GM12874 (cell line): ENCODE measurements around the gene CLASP1.

Experiments
- CTCF ChIP-seq: IDR thresholded peaks from 2 replicates; pipeline ENCODE4 v1.5.1; 2011; ENCODE audit warnings: low read depth, mild to moderate bottlenecking, control low read depth, low read length, moderate library complexity; ENCODE audit not compliant: insufficient read depth

CLASP1 gene

GRCh38 chr2:121345887-121346286 is 303.4 kb downstream of the CLASP1 start:
- no peak for TF ChIP-seq CTCF

GRCh38 chr2:121345101-121345500 is 304.2 kb downstream of the CLASP1 start:
- no peak for TF ChIP-seq CTCF

GRCh38 chr2:121343191-121343590 is 306.1 kb downstream of the CLASP1 start:
- no peak for TF ChIP-seq CTCF

GRCh38 chr2:121342751-121343150 is 306.5 kb downstream of the CLASP1 start:
- no peak for TF ChIP-seq CTCF

GRCh38 chr2:121340926-121341325 is 308.3 kb downstream of the CLASP1 start:
- TF ChIP-seq CTCF: no peak

- no peak for TF ChIP-seq CTCF
Measured at GRCh38 chr2:121338281-121338680, 311.0 kb downstream of the CLASP1 start.

- no peak for TF ChIP-seq CTCF
Measured at GRCh38 chr2:121336528-121337294, 312.6 kb downstream of the CLASP1 start.
